ENCODE measurements around the gene HS3ST4. TPM values are rescaled to one million over a fixed set of nuclear protein-coding genes. Genes with fewer than 3 reads are reported as not detected.

HS3ST4 gene
- total RNA-seq, 4 donors from 2014 or later = 0.20 TPM; not detected in 3

- WGBS, 2 donors = 23 to 26% methylated on average over 3 of the region's 3 CpGs
- Histone ChIP-seq H3K36me3 (no peaks in the 10 kb centered on the region), H3K4me1 (no peaks in the 10 kb centered on the region), H3K27me3 (no peaks in the 10 kb centered on the region), H3K9me3 (no peaks in the 10 kb centered on the region), H3K27ac (no peak overlapping the region), H3K4me3 (no peak overlapping the region)
- no peak for TF ChIP-seq CTCF (IDR thresholded peaks at IDR 0.05)
- TF ChIP-seq POLR2A (IDR thresholded peaks at IDR 0.05) = no peak
- no peak for TF ChIP-seq EP300 (IDR thresholded peaks at IDR 0.05)
- no peak for DNase-seq (ENCODE audit: low spot score in 2 of 2)
These were observed 429.0 kb downstream of the HS3ST4 start for GRCh38 chr16:26120729-26121128.

DNA sequence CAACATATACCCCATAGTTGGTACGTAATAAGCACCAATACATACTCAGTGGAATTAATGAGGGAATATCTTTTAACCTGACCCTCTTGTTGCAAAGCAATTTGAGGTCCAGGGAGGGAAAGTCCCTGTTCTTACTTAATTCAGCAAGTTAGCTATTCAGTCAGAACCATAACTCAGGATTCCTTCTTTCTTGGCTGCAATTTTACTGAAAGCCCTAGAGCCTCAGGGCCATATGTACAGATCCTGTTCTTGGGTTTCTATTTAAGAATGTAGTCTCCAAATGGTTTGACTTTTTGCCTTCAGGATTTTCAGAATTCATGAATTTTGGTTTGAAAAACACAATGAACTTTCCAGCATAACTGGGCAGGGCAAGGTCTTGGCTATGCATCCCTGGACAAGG is 436.5 kb downstream of the HS3ST4 start:
- Histone ChIP-seq H3K4me1 (no peaks in the 10 kb centered on the region), H3K9me3 (no peaks in the 10 kb centered on the region), H3K27ac (no peak overlapping the region), H3K27me3 (no peaks in the 10 kb centered on the region), H3K4me3 (no peak overlapping the region), H3K36me3 (no peaks in the 10 kb centered on the region)
- no peak for DNase-seq (ENCODE audit: low spot score in 2 of 2)
- TF ChIP-seq POLR2A (IDR thresholded peaks at IDR 0.05) = no peak
- no peak for TF ChIP-seq EP300 (IDR thresholded peaks at IDR 0.05)
- TF ChIP-seq CTCF (IDR thresholded peaks at IDR 0.05) = no peak
- WGBS, 2 donors = 69 to 75% methylated on average over 1 of the region's 1 CpG

- DNase-seq (ENCODE audit: low spot score in 2 of 2) = no peak
- no peaks in the 10 kb centered on the region for H3K27me3 ChIP-seq
- H3K9me3 ChIP-seq = no peaks in the 10 kb centered on the region
- H3K4me3 ChIP-seq = no peak overlapping the region
- 77 to 92% methylated on average over 9 of the region's 9 CpGs for WGBS, 2 donors
- no peak for TF ChIP-seq POLR2A (IDR thresholded peaks at IDR 0.05)
- no peak for TF ChIP-seq EP300 (IDR thresholded peaks at IDR 0.05)
- TF ChIP-seq CTCF (IDR thresholded peaks at IDR 0.05) = no peak
- H3K36me3 ChIP-seq = no peaks in the 10 kb centered on the region
- no peaks in the 10 kb centered on the region for H3K4me1 ChIP-seq
- no peak overlapping the region for H3K27ac ChIP-seq
These were observed 438.2 kb downstream of the HS3ST4 start for GRCh38 chr16:26129997-26130396.

- WGBS, 2 donors = 23 to 25% methylated on average over 5 of the region's 5 CpGs
- Histone ChIP-seq H3K4me3 (no peak overlapping the region), H3K36me3 (no peaks in the 10 kb centered on the region), H3K27me3 (no peaks in the 10 kb centered on the region), H3K9me3 (no peaks in the 10 kb centered on the region), H3K4me1 (no peaks in the 10 kb centered on the region), H3K27ac (no peak overlapping the region)
- TF ChIP-seq CTCF (IDR thresholded peaks at IDR 0.05) = no peak
- no peak for TF ChIP-seq POLR2A (IDR thresholded peaks at IDR 0.05)
- TF ChIP-seq EP300 (IDR thresholded peaks at IDR 0.05) = no peak
- no peak for DNase-seq (ENCODE audit: low spot score in 2 of 2)
These were observed 441.8 kb downstream of the HS3ST4 start for GRCh38 chr16:26133416-26134093.

DNA sequence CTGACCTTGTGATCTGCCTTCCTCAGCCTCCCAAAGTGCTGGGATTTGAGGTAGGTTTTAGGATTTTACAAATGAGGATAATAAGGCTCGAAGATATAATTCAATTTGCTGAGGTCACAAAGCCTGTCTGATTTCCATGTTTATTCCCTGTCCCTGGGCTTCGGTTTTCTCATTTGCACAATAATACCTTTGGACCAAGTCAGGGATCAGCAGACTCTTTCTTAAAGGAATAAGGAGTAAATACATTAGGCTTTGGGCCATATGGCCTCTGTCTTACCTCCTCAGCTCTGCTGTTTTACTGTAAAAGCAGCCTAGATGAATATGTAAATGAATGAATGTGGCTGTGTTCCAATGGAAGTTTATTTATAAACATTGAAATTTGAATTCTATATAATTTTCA is 442.8 kb downstream of the HS3ST4 start:
- no peak overlapping the region for H3K27ac ChIP-seq
- H3K27me3 ChIP-seq = no peaks in the 10 kb centered on the region
- no peaks in the 10 kb centered on the region for H3K9me3 ChIP-seq
- no peaks in the 10 kb centered on the region for H3K36me3 ChIP-seq
- WGBS, 2 donors = 66% methylated on average over 2 of the region's 2 CpGs
- H3K4me3 ChIP-seq = no peak overlapping the region
- H3K4me1 ChIP-seq = no peaks in the 10 kb centered on the region
- no peak for DNase-seq (ENCODE audit: low spot score in 2 of 2)
- no peak for TF ChIP-seq POLR2A (IDR thresholded peaks at IDR 0.05)
- TF ChIP-seq CTCF (IDR thresholded peaks at IDR 0.05) = no peak
- no peak for TF ChIP-seq EP300 (IDR thresholded peaks at IDR 0.05)

All from tibial nerve (tissue), 4 donors.